ENCODE measurements around the gene GTF3C2.
"Not testable (repeated sequence)": the region's sequence is repeated elsewhere in the genome, so short reads cannot be mapped to it uniquely, and the experiment has no call there.

The GTF3C2 gene

GRCh38 chr2:27322301-27322765 is 34.2 kb downstream of the GTF3C2 start:
- peak; percentile 58 for DNase-seq (ENCODE audit: low spot score)

GRCh38 chr2:27320958-27321543 is 35.5 kb downstream of the GTF3C2 start:
- no peak for DNase-seq (ENCODE audit: low spot score)

GRCh38 chr2:27319839-27320238 is 36.7 kb downstream of the GTF3C2 start:
- DNase-seq (ENCODE audit: low spot score), result not testable (repeated sequence)

- DNase-seq (ENCODE audit: low spot score), result no peak
These were observed 39.7 kb downstream of the GTF3C2 start for GRCh38 chr2:27316655-27317412.

GRCh38 chr2:27315122-27315521 is 41.4 kb downstream of the GTF3C2 start:
- DNase-seq (ENCODE audit: low spot score), result no peak

GRCh38 chr2:27314709-27315108 is 41.9 kb downstream of the GTF3C2 start:
- no peak for DNase-seq (ENCODE audit: low spot score)

GRCh38 chr2:27313882-27314645 is 42.5 kb downstream of the GTF3C2 start:
- no peak for DNase-seq (ENCODE audit: low spot score)

- no peak for DNase-seq (ENCODE audit: low spot score)
These were observed 44.4 kb downstream of the GTF3C2 start for GRCh38 chr2:27312152-27312551.

GRCh38 chr2:27309651-27310050 is 46.9 kb downstream of the GTF3C2 start:
- DNase-seq (ENCODE audit: low spot score), result no peak

GRCh38 chr2:27308359-27308881 is 48.1 kb downstream of the GTF3C2 start, which contains the start of gene UCN:
TSS of gene UCN (minus strand) at chr2:27308445. CDS start at chr2:27307895, 550 bp downstream.
- no peak for DNase-seq (ENCODE audit: low spot score)

GRCh38 chr2:27307545-27308358 is 48.8 kb downstream of the GTF3C2 start:
- no peak for DNase-seq (ENCODE audit: low spot score)

GRCh38 chr2:27307287-27307544 is 49.3 kb downstream of the GTF3C2 start:
- DNase-seq (ENCODE audit: low spot score), result no peak

- DNase-seq (ENCODE audit: low spot score), result peak; percentile 37
These were observed 49.8 kb downstream of the GTF3C2 start for GRCh38 chr2:27306573-27307286.

GRCh38 chr2:27306136-27306535 is 50.4 kb downstream of the GTF3C2 start:
- no peak for DNase-seq (ENCODE audit: low spot score)

- DNase-seq (ENCODE audit: low spot score), result no peak
These were observed 51.0 kb downstream of the GTF3C2 start for GRCh38 chr2:27305516-27305915.

GRCh38 chr2:27304488-27305240 is 51.9 kb downstream of the GTF3C2 start:
- DNase-seq (ENCODE audit: low spot score), result no peak

- peak; percentile 68 for DNase-seq (ENCODE audit: low spot score)
These were observed 53.2 kb downstream of the GTF3C2 start for GRCh38 chr2:27303093-27304025.

- not testable (repeated sequence) for DNase-seq (ENCODE audit: low spot score)
These were observed 56.0 kb downstream of the GTF3C2 start for GRCh38 chr2:27300606-27301005.

- DNase-seq (ENCODE audit: low spot score), result no peak
These were observed 58.0 kb downstream of the GTF3C2 start for GRCh38 chr2:27298391-27299080.
